GM12865 (cell line): ENCODE data around the gene ACOX1.
A peak's percentile ranks its signal among the peaks of the same experiment; 100 is the strongest.

Experiments
- DNase-seq: peaks from one replicate; pipeline ENCODE4 v3.0.0; 2010; ENCODE audit warnings: low read depth
- H3K4me3 ChIP-seq: 2 replicates; pipeline ENCODE4 v1.5.1; 2011; ENCODE audit warnings: mild to moderate bottlenecking, low read depth, low read length, control low read depth
- TF ChIP-seq, protein P1 (sequence below): IDR thresholded peaks from 2 replicates; pipeline ENCODE4 v1.5.1; 2011; ENCODE audit warnings: low read length, control low read depth, low read depth, inconsistent platforms; ENCODE audit not compliant: insufficient read depth; ENCODE audit errors: missing control alignments

The ACOX1 gene

GRCh38 chr17:75945211-75945610 lies 33.8 kb downstream of the ACOX1 start:
- TF ChIP-seq, protein P1, sequence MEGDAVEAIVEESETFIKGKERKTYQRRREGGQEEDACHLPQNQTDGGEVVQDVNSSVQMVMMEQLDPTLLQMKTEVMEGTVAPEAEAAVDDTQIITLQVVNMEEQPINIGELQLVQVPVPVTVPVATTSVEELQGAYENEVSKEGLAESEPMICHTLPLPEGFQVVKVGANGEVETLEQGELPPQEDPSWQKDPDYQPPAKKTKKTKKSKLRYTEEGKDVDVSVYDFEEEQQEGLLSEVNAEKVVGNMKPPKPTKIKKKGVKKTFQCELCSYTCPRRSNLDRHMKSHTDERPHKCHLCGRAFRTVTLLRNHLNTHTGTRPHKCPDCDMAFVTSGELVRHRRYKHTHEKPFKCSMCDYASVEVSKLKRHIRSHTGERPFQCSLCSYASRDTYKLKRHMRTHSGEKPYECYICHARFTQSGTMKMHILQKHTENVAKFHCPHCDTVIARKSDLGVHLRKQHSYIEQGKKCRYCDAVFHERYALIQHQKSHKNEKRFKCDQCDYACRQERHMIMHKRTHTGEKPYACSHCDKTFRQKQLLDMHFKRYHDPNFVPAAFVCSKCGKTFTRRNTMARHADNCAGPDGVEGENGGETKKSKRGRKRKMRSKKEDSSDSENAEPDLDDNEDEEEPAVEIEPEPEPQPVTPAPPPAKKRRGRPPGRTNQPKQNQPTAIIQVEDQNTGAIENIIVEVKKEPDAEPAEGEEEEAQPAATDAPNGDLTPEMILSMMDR: no peak
- no peak for DNase-seq
- H3K4me3 ChIP-seq: no peak overlapping the region

DNA sequence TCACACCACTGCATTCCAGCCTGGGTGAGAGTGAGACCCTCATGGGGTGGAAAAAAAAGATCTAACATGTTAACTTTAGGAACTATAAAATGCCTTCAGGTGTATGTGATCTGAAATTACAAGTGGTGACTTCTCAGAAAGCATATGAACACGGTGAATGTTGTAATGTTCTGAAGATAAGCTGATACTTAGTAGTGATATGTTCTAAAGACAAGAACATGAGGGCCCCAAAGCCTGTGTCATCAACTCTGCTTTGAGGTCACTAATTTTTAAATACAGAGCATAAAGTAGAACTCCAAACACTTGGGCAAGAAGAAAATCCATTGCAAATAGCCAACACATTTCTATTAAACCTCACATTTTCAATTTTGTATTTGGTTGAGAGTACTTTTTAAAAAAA lies 35.5 kb downstream of the ACOX1 start:
- no peak for DNase-seq
- TF ChIP-seq, protein P1: no peak
- no peak overlapping the region for H3K4me3 ChIP-seq

DNA sequence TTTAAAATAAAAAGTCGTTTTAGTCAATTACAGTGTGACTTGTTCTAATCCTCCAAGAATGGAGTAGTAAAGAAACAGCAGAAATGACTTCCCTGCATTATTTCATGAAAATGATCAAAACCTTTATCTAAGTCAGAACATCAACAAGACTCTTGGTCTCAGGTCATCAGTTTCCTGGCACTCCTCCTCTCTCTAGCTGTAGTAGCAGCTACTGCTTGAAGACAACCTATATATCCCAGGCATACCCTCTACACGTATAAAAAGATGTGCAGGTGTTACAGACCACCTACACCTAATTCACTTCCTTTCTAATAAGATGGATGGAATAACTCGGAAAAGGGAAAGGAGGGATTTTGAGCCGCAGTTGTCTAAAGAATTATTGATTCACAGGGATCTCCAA lies 36.5 kb downstream of the ACOX1 start:
- TF ChIP-seq, protein P1: no peak
- no peak overlapping the region for H3K4me3 ChIP-seq
- DNase-seq: no peak

DNA sequence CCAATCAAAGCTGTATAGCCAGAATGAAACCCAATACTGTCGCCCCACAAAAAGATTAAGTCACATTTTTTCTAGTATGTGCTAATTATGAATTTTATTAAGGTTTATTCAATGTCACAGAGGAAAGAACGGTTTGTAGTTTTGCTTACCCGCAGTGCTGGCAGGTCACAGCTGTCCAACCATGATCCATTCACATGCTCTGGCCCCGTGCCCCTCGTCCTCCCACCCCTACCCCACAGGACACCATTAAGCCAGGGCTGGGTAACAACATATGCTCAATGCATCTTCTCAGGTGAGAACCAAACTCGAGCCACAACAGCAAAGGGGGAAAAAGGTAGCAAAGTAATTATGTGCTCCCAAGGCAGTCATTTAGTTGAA lies 37.5 kb downstream of the ACOX1 start:
- no peak for DNase-seq
- TF ChIP-seq, protein P1: no peak
- H3K4me3 ChIP-seq: peak overlapping the region; percentile 71

- TF ChIP-seq, protein P1: peak; percentile 2
- peak; percentile 93 for DNase-seq
- H3K4me3 ChIP-seq: peak within 1 kb of the TSS; percentile 71
Measured at GRCh38 chr17:75940727-75941441, 38.1 kb downstream of the ACOX1 start, which contains the start of gene FBF1. Gene FBF1 (minus strand): TSS chr17:75941042. CDS start chr17:75938149, 2,893 bp downstream.

GRCh38 chr17:75937652-75938051 lies 41.3 kb downstream of the ACOX1 start:
- TF ChIP-seq, protein P1: no peak
- no peak overlapping the region for H3K4me3 ChIP-seq
- DNase-seq: no peak

DNA sequence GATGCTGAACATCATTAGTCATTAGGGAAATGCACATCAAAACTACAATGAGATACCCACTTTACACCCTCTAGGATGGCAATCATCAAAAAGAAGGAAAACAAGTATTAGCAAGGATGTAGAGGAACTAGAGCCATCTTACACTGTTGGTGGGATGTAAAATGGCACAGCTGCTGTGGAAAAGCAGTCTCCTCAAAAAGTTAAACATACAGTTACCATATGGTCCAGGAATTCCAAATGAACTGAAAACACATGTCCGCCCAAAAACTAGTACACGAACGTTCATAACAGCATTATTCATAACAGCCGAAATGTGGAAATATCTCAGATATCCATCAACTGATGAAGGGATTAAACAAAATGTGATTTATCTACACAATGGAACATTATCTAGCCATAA lies 45.2 kb downstream of the ACOX1 start:
- TF ChIP-seq, protein P1: no peak
- H3K4me3 ChIP-seq: no peak overlapping the region
- no peak for DNase-seq
